GM21423 (cell line): ENCODE data around the gene ZNF362.
"Not testable (repeated sequence)": the region's sequence is repeated elsewhere in the genome, so short reads cannot be mapped to it uniquely, and the experiment has no call there.

ENCODE experiments used
- ATAC-seq: cut with Tn5 transposase; IDR thresholded peaks from one replicate; pipeline ENCODE4 v1.9.1; 2021; ENCODE audit warnings: mild to moderate bottlenecking, moderate library complexity; ENCODE audit not compliant: unreplicated experiment

Gene ZNF362, protein sequence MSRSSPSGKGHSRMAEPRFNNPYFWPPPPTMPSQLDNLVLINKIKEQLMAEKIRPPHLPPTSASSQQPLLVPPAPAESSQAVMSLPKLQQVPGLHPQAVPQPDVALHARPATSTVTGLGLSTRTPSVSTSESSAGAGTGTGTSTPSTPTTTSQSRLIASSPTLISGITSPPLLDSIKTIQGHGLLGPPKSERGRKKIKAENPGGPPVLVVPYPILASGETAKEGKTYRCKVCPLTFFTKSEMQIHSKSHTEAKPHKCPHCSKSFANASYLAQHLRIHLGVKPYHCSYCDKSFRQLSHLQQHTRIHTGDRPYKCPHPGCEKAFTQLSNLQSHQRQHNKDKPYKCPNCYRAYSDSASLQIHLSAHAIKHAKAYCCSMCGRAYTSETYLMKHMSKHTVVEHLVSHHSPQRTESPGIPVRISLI

DNA sequence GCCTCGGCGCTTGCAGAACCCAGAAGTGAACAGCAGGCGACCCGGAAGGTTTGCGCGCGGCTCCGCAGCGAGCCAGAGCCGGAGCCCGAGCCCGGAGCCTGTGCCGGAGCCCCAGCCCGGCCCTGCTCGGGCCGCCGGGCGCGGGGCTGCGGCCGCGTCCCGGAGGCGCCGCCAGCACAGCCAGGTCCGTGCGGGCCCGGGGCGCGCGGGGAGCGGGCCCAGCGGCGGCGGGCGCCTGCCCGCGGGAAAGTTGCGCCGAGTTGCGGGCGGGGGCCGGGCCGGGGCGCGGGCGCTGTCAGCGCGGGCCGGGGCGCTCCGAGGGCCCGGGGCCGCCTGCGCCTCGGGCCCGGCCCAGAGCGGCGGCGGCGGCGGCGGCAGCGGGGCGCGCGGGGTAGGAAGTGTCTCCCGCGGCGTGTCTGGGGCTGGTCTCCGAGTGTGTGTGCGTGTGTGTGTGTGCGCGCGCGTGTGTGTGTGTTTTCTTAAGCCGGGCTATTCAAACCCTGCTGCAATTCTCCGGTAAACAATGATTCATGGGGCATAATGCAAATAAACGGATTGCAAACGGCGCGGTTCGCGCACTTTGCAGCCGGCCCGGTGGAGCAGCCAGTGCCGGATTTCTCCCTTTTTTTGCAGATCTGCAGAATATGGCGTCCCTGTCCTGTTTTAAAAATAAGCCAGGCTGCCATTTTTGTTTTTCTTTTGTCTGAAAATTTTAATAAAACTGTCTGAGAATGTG, at the start of gene ZNF362:
Gene ZNF362 (plus strand): TSS at position 22 of the 736 bp plus-strand sequence. CDS start 14,083 bp downstream, outside the sequence.
- ATAC-seq, result peak; percentile 46

DNA sequence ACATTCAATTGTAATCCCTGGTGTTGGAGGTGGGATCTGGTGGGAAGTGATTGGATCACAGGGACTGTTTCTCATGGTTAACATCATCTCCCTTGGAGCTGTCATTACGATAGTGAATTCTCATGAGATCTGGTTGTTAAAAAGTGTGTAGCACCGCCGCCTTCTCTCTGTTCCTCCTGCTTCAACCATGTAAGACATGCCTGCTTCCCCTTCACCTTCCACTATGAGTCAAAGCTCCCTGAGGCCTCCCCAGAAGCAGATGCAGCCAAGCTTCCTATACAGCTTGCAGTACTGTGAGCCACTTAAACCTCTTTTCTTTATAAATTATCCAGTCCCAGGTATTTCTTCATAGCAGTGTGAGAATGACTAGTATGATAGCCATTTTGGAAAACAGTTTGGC, 44.3 kb upstream of the ZNF362 start:
- no peak for ATAC-seq

DNA sequence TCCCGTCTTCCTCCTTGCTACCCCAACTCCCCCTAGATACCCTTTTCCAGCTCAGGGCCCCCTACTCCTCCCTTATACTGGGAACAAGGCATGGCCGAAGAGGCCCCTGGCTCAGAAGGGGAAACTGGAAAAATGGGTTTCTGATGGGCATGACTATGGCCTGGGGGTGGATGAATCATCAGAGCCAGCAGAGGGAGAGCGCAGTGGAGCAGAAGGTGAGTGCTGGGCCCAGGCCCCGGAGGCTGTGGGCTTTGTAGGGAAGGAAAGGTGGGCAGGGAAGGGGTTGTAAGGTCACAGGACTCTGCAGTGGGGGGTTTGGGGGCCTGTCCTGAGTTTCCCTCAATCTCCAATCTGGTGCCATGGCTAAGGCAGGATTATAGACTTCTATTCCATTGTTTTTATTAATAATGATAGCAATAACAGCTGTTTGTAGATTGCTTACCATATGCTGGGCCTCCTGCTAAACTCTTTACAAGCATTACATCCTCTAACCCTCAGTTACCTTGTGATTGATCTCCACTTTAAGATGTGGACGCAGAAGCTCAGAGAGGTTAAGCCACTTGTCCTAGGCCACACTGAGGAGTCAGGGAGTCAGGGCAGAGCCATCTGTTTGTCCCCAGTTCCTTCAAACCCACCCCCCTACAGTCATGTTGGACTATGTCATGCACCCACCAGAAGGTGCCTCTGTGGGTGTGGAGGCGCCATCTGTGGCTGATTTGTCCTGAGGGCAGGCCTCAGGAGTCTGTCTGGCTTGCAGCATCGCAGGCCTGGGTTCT, 36.2 kb upstream of the ZNF362 start:
- ATAC-seq, result no peak

DNA sequence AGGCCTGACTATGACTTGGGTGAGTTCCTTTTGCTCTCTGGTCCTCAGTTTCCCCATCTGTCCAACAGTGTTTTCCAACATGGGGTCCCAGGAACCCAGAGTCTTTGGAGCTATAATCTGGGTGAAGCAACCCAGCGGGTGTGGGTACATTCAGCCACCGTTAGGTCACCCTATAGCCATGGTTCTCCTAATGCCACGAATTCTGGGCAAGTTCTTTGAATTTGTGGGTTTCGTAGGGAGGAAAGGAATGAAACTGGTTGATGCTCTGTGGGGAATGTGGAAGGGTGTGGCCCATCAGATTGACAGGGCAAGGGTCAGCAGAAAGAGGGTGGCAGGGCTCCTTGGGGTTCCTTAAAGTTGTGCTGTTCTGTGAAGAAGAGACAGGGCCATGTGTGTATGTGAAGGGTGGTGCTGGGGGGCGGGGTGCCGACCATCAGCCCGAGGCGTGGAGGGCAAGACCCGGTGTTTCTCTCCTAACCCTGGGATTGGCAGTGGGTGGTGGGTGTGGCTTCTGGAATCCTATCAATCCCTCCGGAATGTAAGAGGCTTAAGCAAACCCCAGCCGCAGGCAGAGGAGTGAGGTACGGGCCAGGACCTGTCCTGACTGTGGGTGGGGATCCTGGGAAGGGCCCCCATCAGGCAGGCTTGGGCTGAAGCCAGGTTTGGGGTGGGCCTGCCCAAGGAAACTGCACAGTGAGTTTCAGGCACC, 35.5 kb upstream of the ZNF362 start:
- ATAC-seq, result no peak

DNA sequence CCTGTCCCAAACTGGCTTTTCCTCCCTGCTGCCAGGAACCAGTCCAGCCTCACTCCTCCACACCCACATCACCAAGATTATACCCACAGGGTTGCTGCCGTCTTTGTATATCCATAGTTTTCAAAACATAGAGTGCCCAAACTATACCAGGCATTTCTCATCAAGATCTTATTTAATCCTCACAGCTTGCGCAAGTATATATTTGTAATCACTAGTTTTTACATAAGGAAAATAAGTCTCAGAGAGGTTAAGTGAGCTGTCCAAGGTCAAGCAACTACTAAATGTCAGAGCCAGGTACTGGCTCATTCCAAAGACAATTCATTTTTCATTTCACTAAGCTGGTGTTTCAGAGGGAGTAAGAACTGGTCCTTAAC, 34.9 kb upstream of the ZNF362 start:
- ATAC-seq, result no peak

DNA sequence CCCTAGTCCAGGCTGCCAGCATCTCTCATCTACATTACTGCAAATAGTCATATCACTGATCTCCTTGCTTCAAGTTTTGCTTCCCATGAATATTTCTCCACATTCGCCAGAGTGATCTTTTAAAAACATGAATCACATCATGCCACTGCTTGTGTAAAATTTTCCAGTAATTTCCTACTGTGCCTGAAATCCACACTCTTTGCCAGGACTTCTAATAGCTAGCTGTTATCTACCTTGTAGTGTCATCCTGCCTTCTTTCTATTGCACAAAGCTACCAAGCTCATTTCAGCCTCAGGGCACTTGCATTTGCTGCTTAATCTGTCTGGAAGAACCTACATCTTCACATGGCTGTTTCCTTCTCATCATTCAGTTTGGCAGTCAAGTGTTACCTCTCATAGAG, 33.9 kb upstream of the ZNF362 start:
- ATAC-seq, result no peak

DNA sequence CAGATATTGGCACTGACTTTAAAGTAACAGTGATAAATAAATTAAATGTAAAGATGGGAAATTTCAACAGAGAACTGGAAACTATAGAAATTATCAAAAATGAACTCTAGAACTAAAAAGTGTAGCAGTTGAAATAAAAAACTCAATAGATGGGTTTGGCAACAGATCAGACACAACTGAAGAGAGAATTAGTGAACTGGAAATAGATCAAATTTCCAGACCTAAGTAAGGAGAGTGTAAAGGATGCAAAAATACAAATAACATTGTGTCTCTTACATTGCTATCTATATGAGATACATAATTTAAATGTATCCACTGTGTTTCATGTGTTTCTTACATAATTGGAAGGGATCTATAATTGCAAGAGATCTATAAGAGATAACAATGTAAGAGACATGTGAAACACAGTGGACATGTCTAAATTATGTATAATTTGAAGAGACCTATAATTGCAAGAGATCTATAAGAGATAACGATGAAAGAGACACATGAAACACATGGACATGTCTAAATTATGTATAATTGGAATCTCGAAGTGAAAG, 32.1 kb upstream of the ZNF362 start:
- no peak for ATAC-seq

DNA sequence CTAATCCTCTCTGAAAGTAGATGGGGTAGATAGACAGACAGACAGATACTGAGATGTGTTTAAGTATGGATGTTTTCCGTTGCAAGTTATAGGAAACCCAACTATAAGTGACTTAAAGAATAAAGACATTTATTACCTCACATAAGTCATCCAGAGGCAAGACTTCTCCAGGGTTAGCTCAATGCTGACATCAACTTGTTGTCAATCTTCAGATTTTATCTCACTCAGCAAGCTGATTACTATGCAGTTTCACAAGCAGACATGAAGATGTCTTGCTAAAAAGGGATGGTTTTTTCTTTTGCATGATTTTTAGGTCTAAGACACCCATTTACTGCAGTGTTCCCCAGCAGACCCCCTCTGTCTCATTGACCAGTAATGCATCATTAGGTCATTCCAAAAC, 30.7 kb upstream of the ZNF362 start:
- ATAC-seq, result no peak

DNA sequence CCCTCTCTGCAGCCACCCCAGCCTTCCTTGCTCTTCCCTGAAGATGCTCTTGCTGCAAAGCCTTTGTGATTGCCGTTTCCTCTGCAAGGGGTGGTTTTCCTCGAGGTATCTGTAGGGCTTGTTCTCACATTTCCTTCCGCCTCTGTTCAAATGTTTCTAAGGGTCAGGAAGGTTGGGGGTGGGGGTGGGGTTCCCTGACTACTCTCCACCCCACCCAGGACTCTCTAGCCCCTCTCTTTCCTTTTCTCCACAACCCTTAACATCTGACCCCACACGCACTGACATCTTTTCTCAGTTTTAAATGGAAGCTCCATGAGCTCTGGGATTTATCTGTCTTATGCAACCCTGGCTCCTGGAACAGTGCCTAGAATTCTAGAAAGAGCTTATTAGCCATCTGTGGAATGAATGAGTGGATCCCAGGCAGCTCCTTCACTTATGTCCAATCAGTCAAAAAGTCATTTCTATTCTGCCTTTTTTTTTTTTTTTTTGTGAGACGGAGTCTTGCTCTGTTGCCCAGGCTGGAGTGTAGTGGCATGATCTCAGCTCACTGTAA, 27.3 kb upstream of the ZNF362 start:
- no peak for ATAC-seq

DNA sequence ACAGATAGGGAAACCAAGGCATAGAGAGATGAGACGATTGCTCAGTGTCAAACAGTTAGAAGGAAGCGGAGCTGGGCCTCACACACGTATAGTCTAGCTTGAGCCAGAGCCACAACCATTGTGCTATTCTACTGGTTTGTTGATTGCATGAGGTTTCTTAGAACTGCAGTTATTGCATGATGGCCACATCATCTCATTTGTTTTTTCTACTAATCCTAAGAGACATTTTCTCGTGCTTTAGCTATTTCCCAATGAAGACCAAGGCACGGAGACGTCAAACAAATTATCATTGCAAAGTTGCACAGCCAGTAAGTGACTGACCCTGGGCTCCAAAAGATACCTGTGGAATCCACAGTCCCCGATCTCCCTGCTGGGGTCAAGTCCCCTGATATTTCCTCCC, 25.1 kb upstream of the ZNF362 start:
- no peak for ATAC-seq

DNA sequence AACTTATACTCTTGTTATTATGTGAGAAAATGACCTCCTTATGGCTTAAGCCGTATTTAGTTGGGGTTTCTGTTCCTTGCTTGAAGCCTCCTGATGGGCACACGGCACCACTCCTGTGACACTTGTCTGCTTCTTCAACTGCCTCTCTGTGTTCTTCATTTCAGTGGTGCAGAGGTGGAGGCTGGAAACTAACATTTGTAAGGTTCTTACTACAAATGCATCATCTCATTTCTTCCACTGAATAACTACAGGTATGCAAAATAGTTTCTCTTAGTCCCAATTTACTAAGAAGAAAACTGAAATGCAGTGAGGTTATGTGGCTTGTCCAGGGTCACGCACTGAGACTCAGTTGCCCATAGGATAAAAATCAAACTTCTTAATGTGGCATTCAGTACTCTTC, 23.6 kb upstream of the ZNF362 start:
- no peak for ATAC-seq

DNA sequence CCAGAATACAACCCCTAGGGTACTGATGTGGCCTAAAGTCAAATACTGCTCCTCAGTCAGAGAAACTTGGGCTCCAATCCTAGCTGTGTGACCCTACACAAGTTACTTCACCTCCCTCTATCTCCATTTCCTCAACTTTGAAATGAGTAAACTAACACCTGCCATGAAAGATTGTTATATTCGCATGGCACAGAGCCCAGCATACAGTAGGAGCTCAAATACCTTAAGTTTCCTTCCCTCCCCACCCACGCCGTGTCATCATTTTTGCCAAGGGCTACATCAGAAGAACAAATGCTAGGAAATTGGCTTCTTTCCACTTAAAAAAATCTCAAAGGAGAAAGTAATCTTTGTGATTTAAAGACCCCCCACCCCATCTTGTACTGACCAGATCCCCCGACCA, 22.2 kb upstream of the ZNF362 start:
- no peak for ATAC-seq

DNA sequence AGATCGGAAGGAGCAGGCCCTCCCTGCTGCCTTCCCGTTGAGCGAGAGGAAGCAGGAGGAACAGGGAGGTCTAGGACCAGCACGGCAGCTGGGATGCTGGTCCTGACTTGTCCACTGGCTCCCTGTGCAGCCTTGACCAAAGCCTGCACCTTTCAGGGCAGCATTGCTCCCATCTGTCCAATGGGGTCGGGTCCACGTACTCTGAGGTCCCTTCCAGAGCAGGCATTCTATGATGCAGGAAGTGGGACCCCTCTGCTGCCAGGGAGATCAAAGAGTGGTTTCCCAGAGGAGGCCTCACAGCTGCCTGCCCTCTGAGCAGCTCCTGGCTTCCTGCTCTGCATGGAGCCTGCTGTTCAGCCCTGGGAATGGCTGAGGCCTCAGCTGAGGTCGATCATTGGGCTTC, 21.7 kb upstream of the ZNF362 start:
- ATAC-seq, result no peak

DNA sequence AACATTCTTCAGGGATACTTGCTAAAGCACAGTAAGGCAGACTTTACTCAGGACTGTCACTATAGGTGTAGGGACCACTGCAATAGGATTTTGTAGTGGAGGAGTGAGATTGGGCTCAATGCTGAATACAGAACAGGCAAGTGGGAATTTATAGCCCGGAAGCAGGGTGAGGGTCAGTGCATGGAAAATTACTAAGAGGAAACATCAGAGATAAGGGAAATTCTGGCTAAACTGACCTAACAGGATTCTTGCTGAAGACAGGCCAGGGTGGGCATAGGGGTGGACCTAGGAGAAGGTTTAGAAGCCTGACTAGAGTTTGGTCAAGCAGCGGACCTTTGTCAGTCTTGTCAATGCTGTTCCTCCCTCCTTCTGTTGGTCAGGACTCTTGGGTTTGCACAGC, 20.8 kb upstream of the ZNF362 start:
- no peak for ATAC-seq

DNA sequence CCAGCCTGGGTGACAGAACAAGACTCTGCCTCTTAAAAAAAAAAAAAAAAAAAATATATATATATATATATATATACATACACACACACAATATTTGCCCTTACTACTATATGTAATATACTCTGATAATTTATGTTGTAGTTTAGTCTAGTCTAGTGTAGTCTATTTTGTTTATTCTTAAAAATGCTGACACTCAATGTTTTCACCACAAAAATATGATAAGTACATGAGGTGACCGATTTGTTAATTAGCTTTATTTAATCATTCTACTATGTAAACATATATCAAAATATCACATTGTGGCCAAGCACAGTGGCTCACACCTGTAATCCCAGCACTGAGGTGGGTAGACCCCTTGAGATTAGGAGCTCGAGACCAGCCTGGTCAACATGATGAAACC, 19.8 kb upstream of the ZNF362 start:
- ATAC-seq, result no peak

DNA sequence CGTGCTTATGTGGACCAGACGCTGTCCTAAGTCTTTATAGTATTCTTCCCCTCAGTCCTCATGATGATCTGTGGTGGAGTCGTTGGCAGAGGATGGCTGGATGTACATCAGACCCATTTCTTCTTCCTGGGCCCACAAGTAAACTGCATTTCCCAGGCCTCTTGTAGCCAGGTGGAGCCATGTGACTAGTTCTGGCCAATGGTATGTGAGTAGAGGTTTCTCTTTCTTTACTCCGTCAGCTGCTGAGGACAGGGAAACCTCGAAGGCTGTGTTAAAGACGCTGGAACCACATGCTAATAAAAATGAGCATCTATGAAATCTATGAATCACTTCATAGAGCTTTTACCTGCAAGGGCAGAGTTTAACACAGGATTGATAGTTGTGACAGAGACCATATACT, 18.7 kb upstream of the ZNF362 start:
- ATAC-seq, result no peak

DNA sequence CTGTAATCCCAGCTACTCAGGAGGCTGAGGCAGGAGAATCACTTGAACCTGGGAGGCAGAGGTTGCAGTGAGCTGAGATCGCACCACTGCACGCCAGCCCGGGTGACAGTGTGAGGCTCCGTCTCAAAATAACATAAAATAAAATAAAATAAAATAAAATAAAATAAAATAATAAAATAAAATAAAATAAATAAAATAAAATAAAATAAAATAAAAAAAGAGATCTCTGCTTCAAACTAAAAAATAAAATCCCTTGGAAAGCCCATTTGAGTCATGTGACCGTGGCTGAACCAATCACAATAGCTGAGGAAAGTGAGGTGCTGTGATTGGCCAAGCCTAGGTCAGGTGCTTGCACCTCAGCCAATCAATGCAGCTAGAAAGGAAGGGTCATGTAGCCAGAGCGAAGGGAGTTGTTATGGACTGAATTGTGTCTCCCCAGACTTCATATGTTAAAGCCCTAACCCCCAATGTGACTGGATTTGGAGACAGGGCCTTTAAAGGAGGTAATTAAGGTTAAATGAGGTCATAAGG, 18.0 kb upstream of the ZNF362 start:
- not testable (repeated sequence) for ATAC-seq

DNA sequence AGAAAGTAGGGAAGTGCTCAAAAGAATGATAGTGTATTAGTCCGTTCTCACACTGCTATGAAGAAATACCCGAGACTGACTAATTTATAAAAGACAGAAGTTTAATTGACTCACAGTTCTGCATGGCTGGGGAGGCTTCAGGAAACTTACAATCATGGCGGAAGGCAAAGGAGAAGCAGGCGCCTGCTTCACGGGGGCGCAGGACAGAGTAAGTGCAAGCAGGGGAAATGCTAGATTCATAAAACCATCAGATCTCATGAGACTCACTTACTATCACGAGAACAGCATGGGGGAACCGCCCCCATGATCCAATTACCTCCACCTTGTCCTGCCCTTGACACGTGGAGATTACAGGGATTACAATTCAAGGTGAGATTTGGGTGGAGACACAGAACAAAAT, 16.9 kb upstream of the ZNF362 start:
- ATAC-seq, result not testable (repeated sequence)

DNA sequence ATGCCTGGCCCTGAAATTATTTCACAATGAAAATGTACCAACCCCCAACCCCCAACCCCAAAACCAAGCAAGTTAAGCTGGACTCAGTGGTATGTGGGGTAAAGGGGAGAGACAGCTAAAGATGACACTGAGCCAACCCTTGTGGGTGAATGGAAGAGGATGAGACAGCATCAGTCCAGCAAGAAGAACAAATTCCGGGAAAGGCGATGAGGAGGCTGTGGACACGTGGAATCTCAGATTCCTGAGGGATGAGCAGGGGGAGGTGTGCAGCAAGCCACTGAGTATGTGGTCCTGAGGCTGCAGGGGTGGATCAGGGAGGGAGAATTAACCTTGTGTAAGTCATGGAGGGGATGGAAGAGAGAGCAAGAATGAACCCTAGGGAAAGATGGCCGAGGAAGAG, 14.4 kb upstream of the ZNF362 start:
- no peak for ATAC-seq

DNA sequence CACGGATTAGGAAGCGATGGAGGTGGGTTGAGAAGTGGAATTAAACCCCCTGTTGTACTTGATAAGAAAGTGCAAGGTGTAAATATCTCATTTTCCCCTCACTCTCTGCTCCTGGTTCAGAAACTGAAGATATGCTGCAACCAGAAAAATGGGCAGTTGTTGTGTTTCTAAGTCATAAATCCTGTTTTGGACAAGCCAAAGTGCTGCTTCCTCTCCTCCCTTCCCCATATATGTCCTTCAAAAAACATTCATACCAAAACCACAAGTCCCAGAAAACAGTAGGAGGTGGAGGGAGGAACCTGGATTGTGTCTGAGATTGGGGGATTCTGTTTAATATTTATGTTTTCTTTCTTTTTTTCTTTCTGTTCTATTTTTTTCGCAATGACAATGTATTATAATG, 13.6 kb upstream of the ZNF362 start:
- no peak for ATAC-seq
